ENCODE results near the gene RECK. TPM values are rescaled to one million over a fixed set of nuclear protein-coding genes. Genes with fewer than 3 reads are reported as not detected.

RECK gene
- total RNA-seq, 1 experiment from 2014 or later, result 7.8 TPM

- in situ Hi-C loops (cut with HindIII; ENCODE audit: low pct_unique_long_range_greater_than_20kb, low sequenced_read_pairs), result no loop called here
- no peak for DNase-seq (ENCODE audit: low read depth)
Measured at GRCh38 chr9:36161187-36161586, 124.5 kb downstream of the RECK start.

DNA sequence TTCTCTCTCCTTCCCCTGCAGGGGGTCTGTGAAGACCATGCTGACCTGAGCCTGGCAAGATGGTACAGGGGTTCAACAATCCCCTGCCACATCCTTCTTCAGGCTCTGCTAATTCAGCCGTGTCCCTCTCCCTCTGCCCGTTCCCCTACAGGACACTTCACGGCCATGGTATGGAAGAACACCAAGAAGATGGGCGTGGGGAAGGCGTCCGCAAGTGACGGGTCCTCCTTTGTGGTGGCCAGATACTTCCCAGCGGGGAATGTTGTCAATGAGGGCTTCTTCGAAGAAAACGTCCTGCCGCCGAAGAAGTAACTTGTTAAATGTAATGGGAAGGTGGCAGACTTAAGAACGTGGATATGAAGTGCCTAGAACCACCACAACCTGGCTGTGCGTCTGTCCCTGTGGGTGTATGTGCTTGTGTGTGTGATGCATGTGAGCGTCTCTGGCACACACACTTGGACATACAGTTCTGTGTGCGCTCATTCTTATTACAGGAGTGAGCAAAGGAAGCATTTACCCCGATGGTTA, 125.6 kb downstream of the RECK start:
- no peak for DNase-seq (ENCODE audit: low read depth)
- in situ Hi-C loops (cut with HindIII; ENCODE audit: low pct_unique_long_range_greater_than_20kb, low sequenced_read_pairs), result no loop called here

DNA sequence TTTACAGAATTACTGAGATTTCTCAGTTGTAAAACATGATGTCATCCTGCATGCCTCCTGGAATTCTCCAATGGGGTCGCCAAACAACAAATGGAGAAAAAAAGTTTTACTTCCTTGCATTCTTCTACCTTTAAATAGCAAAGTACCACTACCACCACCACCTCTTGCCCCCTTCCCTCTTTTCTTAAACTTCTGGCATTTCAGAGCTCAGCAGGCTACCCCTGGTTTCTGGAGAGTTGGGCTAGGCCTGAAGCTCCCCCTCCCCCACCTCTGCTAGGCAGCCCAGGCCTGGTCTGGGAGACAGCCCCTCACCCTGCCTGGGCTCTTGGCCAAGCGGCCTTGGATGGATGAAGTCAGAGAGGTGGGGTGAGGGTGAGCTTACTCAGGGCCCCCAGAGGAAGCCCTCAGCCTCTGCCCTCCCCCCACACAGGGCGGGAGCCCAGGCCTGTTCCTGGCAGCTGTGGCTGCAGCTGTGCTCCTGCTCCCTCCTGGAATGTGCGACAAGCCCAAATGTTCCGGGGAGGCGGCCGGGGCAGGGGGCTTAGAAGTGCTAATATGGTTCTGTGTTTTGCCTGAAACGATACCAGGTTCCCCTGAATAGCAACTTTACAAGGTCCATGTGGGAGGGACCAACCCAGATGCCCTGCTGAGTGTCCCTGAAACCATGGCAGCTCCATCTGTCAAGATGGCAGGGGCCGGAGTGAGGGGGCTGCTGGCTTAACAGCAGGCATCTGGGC, 126.5 kb downstream of the RECK start:
- DNase-seq (ENCODE audit: low read depth), result peak; percentile 29
- in situ Hi-C loops (cut with HindIII; ENCODE audit: low pct_unique_long_range_greater_than_20kb, low sequenced_read_pairs), result no loop called here

DNA sequence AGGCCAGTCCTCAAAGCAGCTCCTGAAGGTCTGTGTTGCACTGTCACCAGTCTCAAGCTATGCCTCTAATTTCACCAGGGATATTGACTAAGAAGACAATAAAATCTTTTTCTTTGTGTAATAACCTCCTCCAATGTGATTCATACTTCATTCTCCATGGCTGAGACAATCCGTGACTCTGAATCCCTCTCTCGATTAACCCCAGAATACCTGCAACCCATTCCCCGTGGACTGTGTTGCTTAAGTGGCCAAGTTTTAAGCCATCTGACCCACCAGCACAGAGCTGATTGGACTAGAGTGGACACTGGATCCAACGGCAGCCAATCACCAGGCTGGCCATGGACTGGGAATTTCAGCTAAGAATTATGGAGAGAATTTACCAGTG, 127.1 kb downstream of the RECK start:
- no peak for DNase-seq (ENCODE audit: low read depth)
- in situ Hi-C loops (cut with HindIII; ENCODE audit: low pct_unique_long_range_greater_than_20kb, low sequenced_read_pairs), result no loop called here

- no peak for DNase-seq (ENCODE audit: low read depth)
- in situ Hi-C loops (cut with HindIII; ENCODE audit: low pct_unique_long_range_greater_than_20kb, low sequenced_read_pairs), result no loop called here
Measured at GRCh38 chr9:36164372-36164771, 127.7 kb downstream of the RECK start.

GRCh38 chr9:36164989-36165388, 128.3 kb downstream of the RECK start:
- in situ Hi-C loops (cut with HindIII; ENCODE audit: low pct_unique_long_range_greater_than_20kb, low sequenced_read_pairs), result no loop called here
- DNase-seq (ENCODE audit: low read depth), result no peak

DNA sequence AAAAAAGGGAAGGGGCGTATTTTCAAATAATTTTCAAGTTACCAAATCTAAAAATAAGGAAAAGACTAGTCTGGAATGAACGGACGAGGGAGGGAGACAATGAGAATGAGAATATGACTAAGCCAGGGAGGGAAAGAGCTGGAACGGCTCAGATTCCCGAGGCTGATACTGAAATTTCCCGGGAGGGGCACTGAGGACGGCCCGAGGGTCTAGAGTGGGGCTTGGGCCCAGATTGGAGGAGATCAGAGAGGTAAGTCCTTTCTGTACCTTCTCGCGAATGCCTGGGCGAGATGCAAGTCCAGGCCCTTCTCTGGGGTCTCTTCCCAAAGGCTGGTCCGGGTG, 129.1 kb downstream of the RECK start:
- in situ Hi-C loops (cut with HindIII; ENCODE audit: low pct_unique_long_range_greater_than_20kb, low sequenced_read_pairs), result no loop called here
- no peak for DNase-seq (ENCODE audit: low read depth)

GRCh38 chr9:36166168-36166927, 129.6 kb downstream of the RECK start:
- peak; percentile 68 for DNase-seq (ENCODE audit: low read depth)
- in situ Hi-C loops (cut with HindIII; ENCODE audit: low pct_unique_long_range_greater_than_20kb, low sequenced_read_pairs), result no loop called here

GRCh38 chr9:36169166-36169565, 132.5 kb downstream of the RECK start, which contains the start of gene CCIN:
Gene CCIN, plus strand, starts transcription at chr9:36169388. Its CDS starts 115 bp downstream, at chr9:36169503.
- in situ Hi-C loops (cut with HindIII; ENCODE audit: low pct_unique_long_range_greater_than_20kb, low sequenced_read_pairs), result no loop called here
- no peak for DNase-seq (ENCODE audit: low read depth)

GRCh38 chr9:36169708-36170107, 133.0 kb downstream of the RECK start:
- DNase-seq (ENCODE audit: low read depth), result no peak
- in situ Hi-C loops (cut with HindIII; ENCODE audit: low pct_unique_long_range_greater_than_20kb, low sequenced_read_pairs), result no loop called here

- no peak for DNase-seq (ENCODE audit: low read depth)
- in situ Hi-C loops (cut with HindIII; ENCODE audit: low pct_unique_long_range_greater_than_20kb, low sequenced_read_pairs), result no loop called here
Measured at GRCh38 chr9:36170531-36170930, 133.8 kb downstream of the RECK start.

DNA sequence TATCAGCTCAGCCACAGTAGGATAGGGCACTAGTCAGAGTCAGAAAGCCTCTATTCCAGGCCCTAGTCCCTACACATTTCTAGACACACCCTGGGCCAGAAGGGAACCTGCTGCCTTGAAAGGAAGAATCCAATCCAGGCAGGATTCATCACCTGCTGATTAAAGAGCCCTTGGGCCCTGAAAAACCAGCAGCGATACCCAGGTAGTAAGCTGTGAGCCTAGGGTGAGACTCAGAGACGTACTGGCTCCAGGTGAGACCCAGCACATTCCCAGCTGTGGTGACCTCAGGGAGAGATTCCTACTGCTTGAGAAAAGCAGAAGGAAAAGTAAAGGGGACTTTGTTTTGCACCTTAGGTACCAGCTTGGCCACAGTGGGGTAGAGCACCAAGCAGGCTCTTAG, 137.1 kb downstream of the RECK start:
- in situ Hi-C loops (cut with HindIII; ENCODE audit: low pct_unique_long_range_greater_than_20kb, low sequenced_read_pairs), result no loop called here
- no peak for DNase-seq (ENCODE audit: low read depth)

Other genes starting within 250 kb of the RECK start
- 2.0 TPM in 1 of 2 replicates, not detected in the other for gene NPR2, start 245.3 kb upstream of the RECK start, total RNA-seq (2014; rRNA removed; shearing (Covaris generic); ENCODE audit: low replicate concordance)
- gene SPAG8, start 224.7 kb upstream of the RECK start, total RNA-seq (2014; rRNA removed; shearing (Covaris generic); ENCODE audit: low replicate concordance), result 0.24 TPM in 1 of 2 replicates, not detected in the other
- 21.5 and 75.0 TPM in 2 replicates for gene HINT2, start 221.9 kb upstream of the RECK start, total RNA-seq (2014; rRNA removed; shearing (Covaris generic); ENCODE audit: low replicate concordance)
- not detected in 2 replicates for gene FAM221B, start 208.2 kb upstream of the RECK start, total RNA-seq (2014; rRNA removed; shearing (Covaris generic); ENCODE audit: low replicate concordance)
- gene TMEM8B, start 207.7 kb upstream of the RECK start, total RNA-seq (2014; rRNA removed; shearing (Covaris generic); ENCODE audit: low replicate concordance), result 0.38 and 1.5 TPM in 2 replicates
- not detected in 2 replicates for gene OR13J1, start 166.5 kb upstream of the RECK start, total RNA-seq (2014; rRNA removed; shearing (Covaris generic); ENCODE audit: low replicate concordance)
- 26.7 and 36.7 TPM in 2 replicates for gene HRCT1, start 130.7 kb upstream of the RECK start, total RNA-seq (2014; rRNA removed; shearing (Covaris generic); ENCODE audit: low replicate concordance)
- gene SPAAR, start 127.4 kb upstream of the RECK start, total RNA-seq (2014; rRNA removed; shearing (Covaris generic); ENCODE audit: low replicate concordance), result not detected in 2 replicates
- not detected in 2 replicates for gene OR2S2, start 78.8 kb upstream of the RECK start, total RNA-seq (2014; rRNA removed; shearing (Covaris generic); ENCODE audit: low replicate concordance)
- gene GLIPR2, start 99.8 kb downstream of the RECK start, total RNA-seq (2014; rRNA removed; shearing (Covaris generic); ENCODE audit: low replicate concordance), result 19.1 and 25.7 TPM in 2 replicates
- not detected in 2 replicates for gene CCIN, start 132.5 kb downstream of the RECK start, total RNA-seq (2014; rRNA removed; shearing (Covaris generic); ENCODE audit: low replicate concordance)
- gene CLTA, start 154.0 kb downstream of the RECK start, total RNA-seq (2014; rRNA removed; shearing (Covaris generic); ENCODE audit: low replicate concordance), result 412 and 447 TPM in 2 replicates
- gene GNE, start 221.5 kb downstream of the RECK start, total RNA-seq (2014; rRNA removed; shearing (Covaris generic); ENCODE audit: low replicate concordance), result 24.7 and 27.9 TPM in 2 replicates